Sigmoid colon (tissue), 4 donors: ENCODE results near the gene IREB2.
"Not testable (repeated sequence)": the region's sequence is repeated elsewhere in the genome, so short reads cannot be mapped to it uniquely, and the experiment has no call there.

Source experiments
- POLR2AphosphoS5 ChIP-seq, 4 donors: sonication (generic); formaldehyde crosslinking; IDR thresholded peaks; one replicate each; pipeline ENCODE4 v1.6.1; 2017; ENCODE audit warnings: antibody characterized with exemption in 4 of 4
- TF ChIP-seq, protein P1 (sequence below), 4 experiments: fragments of 450-650 bp in 3 of 4; fragments of 200-600 bp in 1 of 4; IDR thresholded peaks; one replicate each; pipeline ENCODE4 v1.5.1; 2016 to 2019; ENCODE audit warnings: antibody characterized with exemption in 4 of 4, mild to moderate bottlenecking in 3 of 4, moderate library complexity in 2 of 4

- TF ChIP-seq, protein P1, sequence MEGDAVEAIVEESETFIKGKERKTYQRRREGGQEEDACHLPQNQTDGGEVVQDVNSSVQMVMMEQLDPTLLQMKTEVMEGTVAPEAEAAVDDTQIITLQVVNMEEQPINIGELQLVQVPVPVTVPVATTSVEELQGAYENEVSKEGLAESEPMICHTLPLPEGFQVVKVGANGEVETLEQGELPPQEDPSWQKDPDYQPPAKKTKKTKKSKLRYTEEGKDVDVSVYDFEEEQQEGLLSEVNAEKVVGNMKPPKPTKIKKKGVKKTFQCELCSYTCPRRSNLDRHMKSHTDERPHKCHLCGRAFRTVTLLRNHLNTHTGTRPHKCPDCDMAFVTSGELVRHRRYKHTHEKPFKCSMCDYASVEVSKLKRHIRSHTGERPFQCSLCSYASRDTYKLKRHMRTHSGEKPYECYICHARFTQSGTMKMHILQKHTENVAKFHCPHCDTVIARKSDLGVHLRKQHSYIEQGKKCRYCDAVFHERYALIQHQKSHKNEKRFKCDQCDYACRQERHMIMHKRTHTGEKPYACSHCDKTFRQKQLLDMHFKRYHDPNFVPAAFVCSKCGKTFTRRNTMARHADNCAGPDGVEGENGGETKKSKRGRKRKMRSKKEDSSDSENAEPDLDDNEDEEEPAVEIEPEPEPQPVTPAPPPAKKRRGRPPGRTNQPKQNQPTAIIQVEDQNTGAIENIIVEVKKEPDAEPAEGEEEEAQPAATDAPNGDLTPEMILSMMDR (IDR thresholded peaks at IDR 0.05), result not testable (repeated sequence)
- TF ChIP-seq POLR2AphosphoS5 (IDR thresholded peaks at IDR 0.05), result not testable (repeated sequence)
Measured at GRCh38 chr15:78539464-78540140, 101.6 kb downstream of the IREB2 start.
